ENCODE data around the gene CTIF.

CTIF gene

GRCh38 chr18:48833701-48834412, 295.0 kb downstream of the CTIF start:
- DNase-seq (ENCODE audit: low read depth in 2 of 2): peak; percentile 46 to 54

- DNase-seq (ENCODE audit: low read depth in 2 of 2): peak; percentile 79 to 81
Measured at GRCh38 chr18:48834413-48835031, 295.7 kb downstream of the CTIF start.

DNA sequence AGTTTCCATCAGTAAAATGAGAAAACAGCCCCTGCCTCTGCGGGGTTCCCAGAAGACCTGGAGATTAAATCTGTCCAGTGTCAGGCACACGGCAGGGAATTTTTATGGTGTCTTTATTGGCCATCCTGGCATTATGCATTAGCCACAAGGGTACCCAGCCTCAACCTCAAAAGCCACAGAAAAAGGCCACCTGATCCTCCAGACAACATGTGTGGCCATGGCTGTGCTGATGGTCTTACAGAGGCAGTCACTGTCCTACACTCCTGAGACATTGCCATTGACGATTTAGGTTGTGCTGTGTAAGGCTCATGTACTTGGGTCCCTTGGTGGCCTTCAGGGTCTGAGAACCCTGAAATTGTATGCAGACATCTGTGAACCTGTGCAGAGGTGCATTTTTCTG, 296.3 kb downstream of the CTIF start:
- DNase-seq (ENCODE audit: low read depth in 2 of 2): no peak

DNA sequence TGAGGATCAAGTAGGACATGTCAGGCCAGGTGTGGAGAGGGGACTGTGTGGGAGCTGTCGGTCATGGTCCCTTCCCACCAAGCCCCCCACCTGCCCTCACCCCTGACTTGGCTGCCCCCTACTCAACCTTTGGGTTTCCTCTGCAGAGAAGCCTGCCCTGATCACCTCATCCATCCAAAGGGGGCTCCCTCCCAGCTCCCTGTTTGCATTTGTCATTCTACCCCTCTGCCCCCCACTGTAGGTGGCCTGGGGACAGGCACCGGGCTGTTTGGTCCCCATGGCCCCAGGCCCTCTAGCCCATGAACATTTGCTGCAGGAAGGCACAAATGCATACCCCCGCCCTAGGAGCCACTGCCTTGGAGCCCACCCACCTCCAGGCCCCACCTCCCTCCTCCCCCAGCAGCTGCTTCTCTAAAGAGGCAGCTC, 296.9 kb downstream of the CTIF start:
- DNase-seq (ENCODE audit: low read depth in 2 of 2): no peak

GRCh38 chr18:48836231-48836805, 297.5 kb downstream of the CTIF start:
- DNase-seq (ENCODE audit: low read depth in 2 of 2): no peak

DNA sequence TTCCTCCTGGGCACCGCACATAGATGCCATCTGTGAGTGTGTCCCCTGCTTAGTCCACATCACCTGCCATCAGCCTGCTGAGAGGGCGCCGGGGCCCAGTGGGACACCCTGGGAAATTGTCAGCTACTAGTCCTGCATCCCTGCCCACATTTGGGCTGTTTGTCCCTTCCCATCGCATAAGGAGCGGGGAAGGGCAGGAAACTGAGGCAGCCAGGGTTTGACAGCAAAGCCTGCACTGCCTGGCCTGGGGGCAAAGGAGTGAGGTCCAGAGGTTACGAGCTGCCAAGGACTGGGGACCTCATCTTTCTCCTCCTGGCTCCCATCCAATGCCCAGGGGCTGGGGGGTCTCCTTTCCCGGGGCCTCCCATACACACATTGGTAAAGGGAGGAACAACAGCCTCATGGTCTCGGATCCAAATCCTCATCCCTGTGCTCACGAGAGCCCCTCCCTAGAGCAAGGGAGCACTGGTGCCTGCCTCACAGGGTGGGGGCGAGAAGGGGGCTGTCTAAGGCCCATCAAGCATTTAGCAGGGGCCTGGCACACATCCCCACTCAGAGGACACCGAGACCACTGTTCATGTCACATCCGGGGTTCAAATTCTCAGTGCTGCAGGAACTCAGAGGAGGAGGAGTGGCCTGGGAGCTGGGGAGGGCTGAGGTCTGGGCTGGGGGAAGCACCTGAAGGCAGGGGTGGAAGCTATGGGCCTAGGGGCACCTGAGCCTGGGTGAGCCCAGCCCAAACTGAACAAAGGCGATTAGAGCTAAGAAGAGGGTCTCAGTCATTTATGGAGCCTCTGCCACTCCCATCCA, 298.2 kb downstream of the CTIF start:
- DNase-seq (ENCODE audit: low read depth in 2 of 2): no peak

DNA sequence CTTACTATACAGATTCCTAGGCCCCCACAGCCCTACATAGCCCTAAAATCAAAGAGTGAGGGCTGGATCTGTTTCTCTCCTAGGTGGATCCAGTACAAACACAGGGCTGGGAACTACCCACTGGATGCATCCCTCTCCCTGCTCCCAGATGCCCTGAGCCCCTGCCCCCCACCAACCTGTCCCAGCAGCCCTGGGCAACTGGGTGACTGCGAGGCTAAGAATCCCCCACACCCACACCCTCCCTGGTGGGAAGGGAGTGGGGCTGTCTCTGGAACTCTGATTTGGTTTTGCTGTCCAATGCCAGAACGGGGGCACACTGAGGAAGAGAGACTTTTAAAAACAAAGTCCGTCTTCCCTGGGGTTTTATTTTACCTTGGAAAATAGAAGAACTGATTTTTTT, 298.8 kb downstream of the CTIF start:
- no peak for DNase-seq (ENCODE audit: low read depth in 2 of 2)

DNA sequence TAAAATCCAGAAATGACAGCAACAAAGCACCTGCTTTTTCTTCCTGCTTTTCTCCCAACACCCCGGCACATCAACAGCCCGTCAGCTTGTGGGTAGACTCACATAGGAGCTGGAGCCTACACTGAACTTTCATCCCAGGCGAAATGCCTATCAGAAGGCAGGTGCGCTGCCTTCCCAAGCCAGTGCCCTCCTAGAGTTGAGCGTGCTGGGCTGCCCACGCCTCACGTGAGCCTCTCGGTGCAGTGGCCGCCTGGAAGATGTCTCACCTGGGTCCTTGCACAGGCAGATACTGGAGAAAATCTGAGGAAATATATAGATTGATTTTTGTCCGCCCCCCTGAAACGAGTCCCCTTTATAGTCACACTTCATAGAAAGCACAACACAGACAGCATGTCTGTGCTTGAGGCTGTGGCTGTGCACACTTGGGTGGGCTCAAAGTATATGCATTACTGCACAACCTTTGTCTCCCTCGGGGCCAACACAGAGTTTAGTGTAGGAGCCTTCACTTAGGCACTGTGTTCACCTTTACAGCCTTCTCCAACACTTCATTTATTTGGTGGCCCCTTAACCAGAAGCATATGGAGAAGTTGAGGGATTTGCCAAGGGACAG, 299.4 kb downstream of the CTIF start:
- no peak for DNase-seq (ENCODE audit: low read depth in 2 of 2)

DNA sequence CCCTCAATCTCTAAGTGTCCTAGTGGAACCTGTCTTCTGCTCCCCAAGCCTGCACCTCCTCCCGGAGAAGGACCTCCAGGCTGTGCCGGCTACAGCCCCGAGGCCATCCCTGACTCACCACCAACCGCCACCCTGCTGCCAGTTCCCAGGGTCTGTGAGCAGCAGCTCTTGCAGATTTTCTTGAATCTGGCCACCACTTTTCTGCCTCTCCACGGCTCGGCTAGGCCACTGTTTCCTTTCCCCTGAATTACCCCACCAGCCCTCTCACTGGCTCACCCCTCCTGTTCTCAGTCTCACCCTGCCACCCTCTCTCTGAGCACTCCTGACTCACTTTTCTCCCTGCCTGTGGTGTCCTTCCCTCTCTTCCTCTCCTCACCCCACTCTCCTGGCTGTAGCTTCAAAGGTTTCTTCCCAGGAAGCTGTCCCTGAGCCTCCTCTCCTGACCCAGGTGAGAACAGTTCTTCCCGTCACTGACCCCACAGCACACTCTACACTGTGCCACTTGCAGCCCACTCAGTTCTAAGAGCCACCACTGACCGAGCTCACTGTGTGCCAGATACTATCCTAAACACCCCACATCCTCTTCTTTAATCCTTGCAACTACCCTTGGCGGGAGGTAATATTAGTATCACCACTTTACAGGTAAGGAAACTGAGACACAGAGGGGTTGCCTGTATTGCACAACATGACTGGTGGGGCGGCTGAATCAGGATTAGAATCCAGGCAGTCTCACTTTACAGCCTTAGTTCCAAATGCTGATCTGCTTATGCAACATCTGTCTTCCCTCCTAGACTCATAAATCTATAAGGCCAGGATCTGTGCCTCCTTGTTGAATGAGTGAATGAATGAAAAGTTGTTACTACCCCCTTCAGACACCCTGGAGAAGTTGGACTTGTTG, 300.3 kb downstream of the CTIF start:
- peak in 1 of 2 donors; percentile 30 for DNase-seq (ENCODE audit: low read depth in 2 of 2)

GRCh38 chr18:48839819-48840490, 301.1 kb downstream of the CTIF start:
- DNase-seq (ENCODE audit: low read depth in 2 of 2): no peak

GRCh38 chr18:48840491-48840877, 301.7 kb downstream of the CTIF start:
- DNase-seq (ENCODE audit: low read depth in 2 of 2): no peak

GRCh38 chr18:48841381-48842258, 302.8 kb downstream of the CTIF start:
- DNase-seq (ENCODE audit: low read depth in 2 of 2): no peak

DNA sequence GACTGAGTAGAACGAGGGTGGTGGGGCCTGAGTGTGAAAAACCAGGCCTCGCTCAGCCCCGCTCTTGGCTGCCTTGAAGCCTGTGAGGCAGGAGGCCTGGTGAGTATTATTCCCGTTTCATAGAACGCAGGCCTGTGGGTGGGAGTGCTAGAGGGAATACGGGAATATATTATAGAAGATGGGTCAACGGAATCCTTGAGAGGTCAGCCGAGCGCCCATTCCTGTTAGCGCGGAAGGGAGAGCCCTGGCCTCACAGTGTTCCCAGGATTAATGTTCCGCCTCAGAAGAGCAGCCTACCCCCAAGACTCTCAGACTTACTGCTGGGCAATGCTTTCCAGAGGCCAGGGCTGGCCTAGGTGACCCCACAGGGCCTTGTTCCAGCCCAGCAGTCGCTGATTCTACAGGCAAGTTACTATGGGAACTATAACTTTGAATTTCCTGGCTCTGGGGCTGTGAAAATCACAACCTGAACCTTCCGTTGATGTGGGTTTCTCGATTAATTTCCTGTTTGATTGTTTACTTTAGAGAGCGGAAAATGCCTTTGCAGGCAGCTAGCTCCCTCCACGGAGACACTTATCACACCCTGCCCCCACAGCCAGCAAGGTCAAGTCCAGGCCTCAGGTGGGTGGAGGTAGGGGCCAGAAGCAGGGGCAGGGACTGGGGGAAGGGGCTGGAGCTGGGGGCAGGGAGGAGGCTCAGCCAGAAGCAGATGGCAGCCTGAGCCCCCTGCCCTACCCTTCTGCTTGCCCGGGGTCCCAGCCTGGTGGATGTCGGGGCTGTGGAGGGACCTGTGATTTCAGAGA, 303.6 kb downstream of the CTIF start:
- DNase-seq (ENCODE audit: low read depth in 2 of 2): peak; percentile 29 to 46

- no peak for DNase-seq (ENCODE audit: low read depth in 2 of 2)
Measured at GRCh38 chr18:48843162-48843561, 304.3 kb downstream of the CTIF start.

- DNase-seq (ENCODE audit: low read depth in 2 of 2): no peak
Measured at GRCh38 chr18:48843596-48843995, 304.8 kb downstream of the CTIF start.

- no peak for DNase-seq (ENCODE audit: low read depth in 2 of 2)
Measured at GRCh38 chr18:48844271-48844670, 305.4 kb downstream of the CTIF start.

- DNase-seq (ENCODE audit: low read depth in 2 of 2): no peak
Measured at GRCh38 chr18:48845174-48845573, 306.3 kb downstream of the CTIF start.

DNA sequence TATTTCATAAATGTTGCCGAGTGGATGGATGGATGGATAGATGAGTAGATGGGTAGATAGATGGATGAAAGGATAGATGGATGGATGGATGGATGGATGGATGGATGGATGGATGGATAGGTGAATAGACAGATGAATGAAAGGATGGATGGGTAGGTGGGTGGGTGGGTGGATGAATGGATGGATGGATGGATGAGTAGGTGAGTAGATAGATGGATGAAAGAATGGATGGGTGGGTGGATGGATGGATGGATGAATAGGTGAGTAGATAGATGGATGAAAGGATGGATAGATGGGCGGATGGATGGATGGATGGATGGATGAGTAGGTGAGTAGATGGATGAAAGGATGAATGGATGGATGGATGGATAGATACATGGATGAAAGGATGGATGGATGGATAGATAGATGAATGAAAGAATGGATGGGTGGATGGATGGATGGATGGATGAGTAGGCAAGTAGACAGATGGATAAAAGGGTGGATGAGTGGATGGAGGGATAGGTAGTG, 307.6 kb downstream of the CTIF start:
- no peak for DNase-seq (ENCODE audit: low read depth in 2 of 2)

Data from stimulated activated CD8-positive, alpha-beta memory T cell treated with anti-CD3 and anti-CD28 coated beads, Interleukin-7, amount 100 ng/mL, for 4 hours (primary cell).